Body of pancreas (tissue), 4 donors: ENCODE measurements around the gene CCDC136.

ENCODE experiments used
- CTCF ChIP-seq, 7 experiments: fragments of 450-650 bp in 4 of 7; fragments of 200-600 bp in 3 of 7; sonication (generic) in 3 of 7; IDR thresholded peaks; one replicate each; pipeline ENCODE4 v1.5.1; 2016 to 2019; ENCODE audit warnings: antibody characterized with exemption in 7 of 7
- POLR2A ChIP-seq, 3 donors: fragments of 450-650 bp; IDR thresholded peaks; one replicate each; pipeline ENCODE4 v1.6.1; 2016; ENCODE audit warnings: antibody characterized with exemption in 3 of 3, mild to moderate bottlenecking in 2 of 3

GRCh38 chr7:128830231-128831177 lies 38.7 kb downstream of the CCDC136 start, which contains the start of gene FLNC:
- TF ChIP-seq CTCF (IDR thresholded peaks at IDR 0.05): no peak
- TF ChIP-seq POLR2A (IDR thresholded peaks at IDR 0.05): no peak
